Measurements from ENCODE around the gene S100A4.
"Not testable (repeated sequence)": the region's sequence is repeated elsewhere in the genome, so short reads cannot be mapped to it uniquely, and the experiment has no call there.

S100A4 gene

DNA sequence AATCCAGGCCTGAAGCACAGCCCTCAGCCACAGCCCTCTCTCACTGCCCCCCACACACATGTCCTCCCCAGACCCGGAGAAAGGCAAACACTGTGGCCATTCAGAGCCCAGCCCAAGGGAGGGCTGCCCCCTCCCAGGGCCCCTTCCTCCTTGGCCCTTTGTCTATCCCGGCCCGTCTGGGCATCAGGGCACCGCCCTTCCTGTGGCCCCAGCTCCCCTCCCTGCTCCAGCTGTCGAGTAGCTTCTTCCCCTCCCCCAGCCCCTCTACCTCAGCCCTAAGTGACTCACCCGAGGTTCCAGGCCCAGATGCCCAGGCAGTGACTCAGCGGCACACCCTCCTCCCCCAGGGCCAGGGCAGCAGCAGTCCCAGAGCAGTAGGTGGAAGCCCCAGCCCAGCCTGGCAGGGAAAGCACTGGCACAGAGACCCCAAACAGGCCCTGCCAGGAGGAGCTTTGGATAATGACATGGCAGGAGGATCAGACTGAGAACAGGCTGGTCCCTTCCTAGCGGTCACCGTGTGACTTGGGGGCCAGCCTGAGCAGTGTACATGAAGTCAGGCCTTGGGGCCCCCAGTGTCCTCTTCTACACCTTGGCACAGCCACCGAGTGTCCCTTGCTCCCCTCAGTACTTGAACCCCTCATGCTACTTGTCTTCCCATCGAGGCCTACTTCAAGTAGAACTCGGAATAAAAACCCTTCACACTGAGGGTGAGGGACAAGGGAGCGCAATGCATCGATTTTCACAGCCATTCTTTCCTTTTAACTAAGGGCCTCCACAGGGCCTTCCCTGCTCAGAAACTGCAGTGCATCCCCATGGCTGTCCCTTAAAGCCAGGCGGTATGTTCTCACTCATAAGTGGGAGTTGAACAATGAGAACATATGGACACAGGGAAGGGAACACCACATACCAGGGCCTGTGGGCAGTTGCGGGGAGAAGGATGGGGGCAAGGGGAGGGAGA lies 21.1 kb upstream of the S100A4 start:
- DNase-seq, result peak; percentile 24 to 89 (median 53)

DNA sequence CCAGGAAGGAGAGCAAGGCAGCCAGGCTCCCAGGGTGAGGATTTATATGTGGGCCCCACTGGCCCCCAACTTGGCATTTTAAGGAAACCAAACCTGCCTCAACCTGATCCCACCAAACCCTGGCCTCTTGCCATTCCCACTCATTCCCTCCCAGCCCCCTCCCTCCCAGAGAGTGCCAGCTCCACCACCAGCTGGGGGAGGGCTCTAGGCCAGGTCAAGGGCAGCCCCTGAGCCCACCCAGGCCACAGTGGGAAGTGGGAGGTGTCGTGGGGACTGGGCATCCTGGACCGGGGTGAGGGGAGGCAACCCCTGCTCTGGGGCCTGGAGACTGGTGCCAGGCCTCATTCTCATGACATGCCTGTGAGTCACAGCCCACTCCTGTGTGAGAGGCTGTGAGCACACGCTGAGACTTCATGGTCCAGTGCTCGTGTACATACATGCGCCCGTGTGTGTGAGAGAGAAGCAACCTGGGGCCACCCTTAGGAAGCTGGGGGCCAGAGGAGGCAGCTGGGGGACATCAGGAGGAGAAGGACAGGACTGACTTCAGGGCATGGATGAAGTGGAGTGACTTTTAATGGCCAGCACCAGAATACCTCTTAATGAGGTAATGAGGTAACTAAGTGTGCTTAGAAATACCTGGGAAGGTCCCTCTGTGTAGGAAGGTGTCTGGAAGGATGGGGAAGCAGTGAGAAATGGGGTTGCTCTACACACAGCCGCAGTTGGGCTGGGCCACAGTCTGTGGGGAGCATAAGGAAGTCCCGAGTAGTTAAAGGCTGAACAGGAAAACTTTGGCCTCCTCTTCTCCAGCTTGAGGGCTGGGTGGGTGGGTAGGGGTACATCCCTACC lies 20.1 kb upstream of the S100A4 start, which contains the start of gene S100A2:
TSS of gene S100A2 (minus strand) at position 316 of the 846 bp plus-strand sequence. CDS start 1,967 bp downstream, outside the sequence.
- DNase-seq, result peak in 2 of 5 experiments; percentile 32 to 33

DNA sequence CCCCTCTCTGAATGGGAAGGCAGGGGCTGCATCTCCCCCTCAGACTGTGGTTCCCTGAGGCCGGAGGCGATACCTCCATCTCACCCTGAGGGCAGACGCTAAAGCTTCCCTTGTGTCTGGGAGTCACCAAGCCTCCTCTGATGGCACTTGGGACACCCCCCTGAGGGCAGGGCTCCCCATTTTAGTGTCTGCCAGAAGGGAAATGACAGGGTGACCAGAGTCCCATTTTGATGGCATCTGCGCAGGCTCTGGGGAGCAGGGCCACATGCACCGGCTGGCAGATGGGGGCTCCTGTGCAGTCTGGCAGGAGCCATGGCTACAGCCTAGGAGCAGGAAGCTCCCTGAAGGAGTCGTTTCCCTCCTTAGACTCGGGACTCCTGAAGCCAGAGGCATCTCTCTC lies 18.4 kb upstream of the S100A4 start:
- no peak for DNase-seq

DNA sequence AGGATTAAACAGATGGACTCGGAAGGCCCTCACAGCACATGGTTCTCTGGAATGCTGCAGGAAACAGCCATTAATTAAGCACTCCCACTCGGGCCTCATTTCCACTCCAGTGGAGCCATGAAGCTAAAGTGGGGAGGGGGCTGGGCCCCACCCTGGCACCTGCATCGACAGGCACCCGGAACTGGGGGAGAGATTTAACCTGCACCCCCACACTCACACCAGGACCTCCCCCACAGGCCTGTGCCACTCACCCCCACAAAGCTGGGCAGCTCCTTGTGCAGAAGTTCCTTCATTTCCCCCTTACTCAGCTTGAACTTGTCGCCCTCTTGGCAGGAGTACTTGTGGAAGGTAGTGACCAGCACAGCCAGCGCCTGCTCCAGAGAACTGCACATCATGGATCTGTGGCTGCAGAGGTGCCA lies 17.9 kb upstream of the S100A4 start:
- no peak for DNase-seq

DNA sequence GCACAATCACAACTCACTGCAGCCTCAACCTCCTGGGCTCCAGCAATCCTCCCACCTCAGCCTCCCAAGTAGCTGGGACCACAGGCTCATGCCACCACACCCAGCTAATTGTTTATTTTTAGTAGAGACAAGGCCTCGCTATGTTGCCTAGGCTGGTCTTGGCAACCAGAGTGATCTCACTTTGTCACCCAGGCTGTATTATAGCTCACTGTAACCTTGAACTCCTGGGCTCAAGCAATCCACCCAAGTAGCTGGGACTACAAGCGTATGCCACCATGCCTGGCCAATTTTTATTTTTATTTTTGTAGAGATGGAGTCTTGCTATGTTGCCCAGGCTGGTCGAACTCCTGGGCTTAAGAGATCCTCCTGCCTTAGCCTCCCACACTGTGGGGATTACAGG lies 16.4 kb upstream of the S100A4 start:
- not testable (repeated sequence) for DNase-seq

DNA sequence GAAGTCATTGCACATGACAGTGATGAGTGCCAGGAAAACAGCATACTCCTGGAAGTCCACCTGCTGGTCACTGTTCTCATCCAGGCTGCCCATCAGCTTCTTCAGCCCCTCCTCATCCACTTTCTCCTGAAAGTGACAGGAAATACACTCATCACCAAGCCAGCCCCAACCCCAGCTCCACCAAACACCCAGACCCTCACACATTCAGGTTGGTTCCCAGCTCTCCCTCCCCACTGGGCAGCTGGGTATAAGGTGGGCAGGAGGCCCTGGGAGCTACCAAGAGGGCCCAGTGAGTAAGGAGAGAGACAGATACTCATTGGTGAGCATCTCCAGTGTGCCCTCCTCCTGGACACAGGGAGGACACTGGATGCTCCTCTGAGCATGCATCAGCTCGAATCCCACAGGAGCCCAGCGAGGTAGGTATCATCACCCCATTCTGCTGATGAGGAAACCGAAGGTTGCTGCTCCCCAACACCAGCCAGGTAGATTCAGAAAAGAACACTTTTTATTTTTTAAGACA lies 15.9 kb upstream of the S100A4 start:
- no peak for DNase-seq

DNA sequence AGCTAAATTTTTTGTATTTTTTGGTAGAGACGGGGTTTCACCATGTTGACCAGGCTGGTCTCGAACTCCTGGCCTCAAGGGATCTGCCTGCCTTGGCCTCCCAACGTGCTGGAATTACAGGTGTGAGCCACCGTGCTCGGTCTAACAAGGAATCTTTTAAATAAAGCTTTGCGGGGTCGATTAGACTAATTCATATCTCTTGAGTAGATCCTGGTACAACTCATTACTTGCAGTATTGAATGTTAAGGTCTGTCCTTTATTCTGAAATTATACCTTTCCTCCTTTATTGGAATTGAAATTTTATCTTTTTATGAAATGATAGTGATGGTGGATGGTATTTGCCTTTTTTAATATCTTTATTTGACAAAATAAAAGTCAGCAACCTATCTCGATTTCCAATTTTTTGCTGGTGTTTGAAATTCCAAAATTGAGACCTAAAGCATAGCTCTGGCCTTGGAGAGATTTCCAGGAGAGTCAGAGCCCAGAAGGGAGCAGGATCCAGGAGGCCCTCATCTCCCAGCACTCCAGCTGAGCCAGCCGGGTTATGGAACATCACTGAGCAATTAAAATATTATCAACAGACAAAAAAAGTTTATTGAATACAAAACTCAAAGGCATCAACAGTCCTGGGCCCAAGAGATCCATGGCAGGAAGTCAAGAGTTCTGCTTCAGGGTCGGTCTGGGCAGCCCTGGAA lies 15.3 kb upstream of the S100A4 start:
- DNase-seq, result no peak

DNA sequence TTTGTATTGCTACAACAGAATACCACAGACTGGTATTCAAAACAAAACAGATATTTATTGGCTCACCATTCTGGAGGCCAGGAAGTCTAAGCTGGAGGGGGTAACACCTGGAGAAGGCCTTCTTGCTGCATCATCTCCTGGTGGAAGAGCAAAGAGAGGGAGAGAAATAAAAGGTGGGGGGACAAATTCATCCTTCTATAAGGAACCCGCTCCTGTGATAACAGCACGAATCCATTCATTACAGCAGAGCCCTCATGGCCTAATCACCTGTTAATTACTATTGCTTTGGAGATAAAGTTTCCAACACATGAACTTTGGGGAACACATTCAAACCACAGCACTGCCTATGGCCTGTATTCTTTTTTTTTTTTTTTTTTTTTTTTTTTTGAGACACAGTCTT lies 14.6 kb upstream of the S100A4 start:
- no peak for DNase-seq

DNA sequence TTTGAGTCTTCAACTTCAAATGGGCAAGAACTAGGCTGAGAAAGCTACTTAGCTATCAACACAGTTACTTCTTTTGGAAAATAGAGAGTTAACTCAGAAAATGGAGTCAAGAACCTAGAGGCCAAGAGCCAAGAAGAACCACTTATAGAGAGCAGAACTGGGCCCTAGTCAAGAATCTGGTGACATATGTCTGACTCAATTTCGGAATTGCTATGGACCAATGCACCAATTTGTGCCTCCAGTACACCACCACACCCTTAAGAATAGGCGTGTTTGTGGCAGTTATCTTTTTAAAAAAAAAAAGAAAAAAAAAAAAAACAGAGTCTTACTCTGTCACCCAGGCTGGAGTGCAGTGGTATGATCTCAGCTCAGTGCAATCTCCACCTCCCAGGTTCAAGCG lies 12.3 kb upstream of the S100A4 start:
- DNase-seq, result no peak

DNA sequence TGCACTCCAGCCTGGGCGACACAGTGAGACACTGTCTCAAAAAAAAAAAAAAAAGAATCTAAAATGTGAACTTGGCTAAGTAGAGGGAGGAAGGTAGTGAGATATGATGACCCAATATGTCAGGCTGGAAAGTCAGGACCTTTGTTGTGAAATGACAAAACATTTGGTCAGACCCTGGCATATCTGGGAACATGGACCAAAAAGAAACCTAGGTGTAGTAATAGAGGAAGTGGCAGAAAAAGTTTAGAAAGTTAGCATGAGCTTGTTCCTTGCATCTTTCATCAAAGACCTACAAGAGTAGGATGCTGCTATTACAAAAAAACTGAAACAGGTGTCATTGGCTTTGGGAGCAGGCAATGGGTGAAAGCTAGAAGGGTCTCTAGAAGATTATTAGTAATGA lies 10.7 kb upstream of the S100A4 start:
- no peak for DNase-seq

DNA sequence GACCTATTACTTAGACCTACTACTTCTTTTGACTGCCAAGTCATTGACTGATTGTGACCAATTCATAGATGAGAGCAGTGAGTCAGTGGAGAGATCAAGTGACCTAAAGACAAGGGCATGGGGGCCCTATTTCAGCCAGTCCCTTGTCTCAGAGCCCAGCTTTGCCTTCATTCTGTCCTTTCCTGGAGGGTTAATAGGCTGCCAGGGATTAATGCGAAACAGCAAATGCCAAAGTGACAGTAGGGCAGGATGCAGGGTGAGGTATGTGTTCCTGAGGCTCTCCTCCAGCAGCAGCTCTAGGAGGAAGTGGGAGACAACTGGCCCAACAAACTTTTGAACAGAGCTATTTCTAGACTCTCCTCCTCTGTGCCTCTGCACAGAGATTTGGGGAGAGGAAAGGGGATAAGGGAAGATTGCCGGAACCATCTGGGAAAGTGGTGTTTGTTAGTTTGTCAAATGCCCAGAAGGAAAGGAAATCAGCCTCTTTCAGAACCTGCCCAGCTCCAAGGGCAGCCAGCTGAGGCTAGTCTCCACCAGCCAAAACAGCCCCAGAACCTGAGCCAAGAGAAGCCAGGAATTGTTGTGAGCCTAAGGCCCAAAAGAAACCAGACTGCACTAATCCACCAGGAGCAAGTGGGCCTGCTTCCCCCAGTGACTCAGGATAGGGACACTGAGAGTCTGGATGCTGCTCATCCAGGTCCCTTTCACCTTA lies 8.4 kb upstream of the S100A4 start:
- no peak for DNase-seq

DNA sequence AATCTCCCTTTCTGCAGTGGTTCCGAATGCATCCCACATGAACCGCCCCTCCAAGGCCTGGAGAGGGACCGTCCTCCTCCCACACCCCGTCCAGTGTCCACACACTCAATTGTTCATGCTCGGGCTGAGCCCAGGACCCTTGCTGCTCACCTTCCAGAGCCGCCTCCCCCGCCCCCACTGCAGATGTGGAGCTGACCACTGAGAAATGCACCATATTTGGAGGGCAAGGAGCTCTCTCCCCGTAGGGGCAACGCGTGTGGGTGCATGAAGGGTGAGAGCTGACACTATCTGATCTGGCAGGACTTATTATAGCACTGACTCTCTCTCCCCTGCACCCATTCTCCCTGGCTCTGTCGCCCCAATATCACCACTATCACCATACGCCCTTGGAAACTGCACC lies 7.5 kb upstream of the S100A4 start:
- DNase-seq, result no peak

DNA sequence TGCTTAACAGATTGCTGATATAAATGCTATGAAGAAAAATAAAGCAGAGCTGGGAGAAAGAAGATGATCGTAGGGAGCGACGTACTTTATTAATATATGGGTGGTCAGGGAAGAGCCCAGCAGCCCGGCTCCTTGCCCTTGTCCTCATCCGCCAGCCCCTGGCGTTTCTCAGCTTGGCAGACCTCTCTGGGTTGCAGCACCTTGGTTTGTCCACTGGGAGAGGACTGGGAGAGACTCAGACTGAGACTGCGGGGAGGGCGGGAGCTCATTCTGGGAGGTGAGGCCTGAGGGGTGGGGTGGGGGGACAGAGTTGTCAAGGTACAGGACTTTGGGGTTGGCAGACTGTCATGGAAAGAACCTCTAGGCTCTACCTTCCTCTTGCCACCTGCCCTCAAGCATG lies 6.7 kb upstream of the S100A4 start:
- no peak for DNase-seq

DNA sequence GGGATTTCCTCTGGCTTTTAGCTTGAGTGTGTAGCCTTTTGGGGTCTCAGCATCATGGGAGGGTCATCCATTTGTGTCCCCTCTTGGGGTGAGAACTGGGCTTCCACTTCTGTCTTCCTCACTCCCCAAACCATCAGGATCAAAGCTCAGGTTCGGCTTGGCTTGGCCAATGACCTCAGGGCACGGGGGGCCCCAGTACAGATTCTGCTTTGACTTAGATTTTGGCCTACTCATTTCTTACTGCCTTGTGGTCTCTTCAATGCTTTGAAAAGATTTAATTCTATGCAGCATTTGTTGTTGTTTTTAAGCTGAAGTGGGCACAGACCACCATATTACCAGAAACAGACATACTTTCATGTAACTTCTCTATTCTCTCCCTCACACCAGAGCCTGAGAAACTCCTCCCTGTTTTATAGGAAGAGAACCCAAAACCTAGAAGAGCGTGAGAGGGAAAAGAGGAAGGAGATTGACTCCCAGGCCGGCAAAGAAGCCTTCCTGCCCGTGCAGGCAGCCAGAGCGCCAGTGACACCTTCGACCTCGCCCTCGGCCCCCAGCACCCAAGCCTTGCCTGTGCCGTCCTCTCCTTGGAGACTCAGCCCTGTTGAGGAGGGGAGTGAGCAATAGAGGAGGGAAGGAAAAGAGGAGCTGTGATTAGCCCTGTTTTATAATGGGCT lies 5.4 kb upstream of the S100A4 start:
- no peak for DNase-seq

DNA sequence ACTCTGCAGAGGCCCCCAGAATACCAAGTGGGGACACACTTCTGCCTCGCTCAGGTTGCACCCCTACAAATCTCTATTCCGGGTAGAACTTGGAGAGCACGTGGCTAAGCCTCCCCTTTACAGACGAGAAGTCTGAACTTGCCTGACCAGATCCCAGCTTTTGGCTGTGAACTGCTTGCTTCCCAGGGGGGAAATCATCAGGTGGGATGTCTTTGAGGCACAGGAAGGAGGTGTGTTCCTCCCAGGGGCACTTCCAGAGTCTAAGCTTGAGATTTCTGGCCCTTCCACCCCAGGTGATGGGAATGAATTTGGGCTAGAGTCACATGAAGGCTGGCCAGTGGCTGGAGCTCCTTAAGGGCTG lies 4.8 kb upstream of the S100A4 start:
- DNase-seq, result no peak

DNA sequence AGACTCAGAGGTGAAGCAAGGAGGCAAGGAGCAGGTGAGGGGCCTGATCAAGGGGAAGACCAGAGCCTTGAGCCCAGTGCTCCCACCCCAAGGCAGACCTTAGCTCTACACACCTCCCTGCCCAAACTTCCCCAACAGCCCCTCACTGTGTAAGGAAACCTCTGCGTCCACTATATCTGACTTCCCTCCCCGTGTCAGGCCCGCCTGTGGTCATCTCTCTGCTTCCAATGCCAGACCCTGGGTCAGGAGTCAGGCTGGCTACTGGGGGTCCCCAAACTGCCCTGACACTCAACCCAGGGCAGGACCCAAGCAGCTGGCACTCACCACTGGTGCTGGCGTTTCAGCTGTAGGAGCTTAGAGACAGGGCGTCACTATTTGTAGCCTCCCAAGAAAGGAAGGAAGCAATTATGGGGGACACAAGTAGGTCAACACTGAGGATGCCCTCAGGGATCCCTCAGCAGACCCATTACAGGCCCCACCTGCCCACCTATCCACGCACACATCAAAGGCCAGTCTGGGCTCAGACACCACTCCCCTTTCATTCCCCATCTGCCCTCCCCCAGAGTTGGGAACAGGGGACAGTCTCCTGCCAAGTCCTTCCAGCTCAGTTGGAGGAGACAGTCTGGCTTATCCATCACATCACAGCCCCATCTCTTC lies 4.3 kb upstream of the S100A4 start:
- no peak for DNase-seq

DNA sequence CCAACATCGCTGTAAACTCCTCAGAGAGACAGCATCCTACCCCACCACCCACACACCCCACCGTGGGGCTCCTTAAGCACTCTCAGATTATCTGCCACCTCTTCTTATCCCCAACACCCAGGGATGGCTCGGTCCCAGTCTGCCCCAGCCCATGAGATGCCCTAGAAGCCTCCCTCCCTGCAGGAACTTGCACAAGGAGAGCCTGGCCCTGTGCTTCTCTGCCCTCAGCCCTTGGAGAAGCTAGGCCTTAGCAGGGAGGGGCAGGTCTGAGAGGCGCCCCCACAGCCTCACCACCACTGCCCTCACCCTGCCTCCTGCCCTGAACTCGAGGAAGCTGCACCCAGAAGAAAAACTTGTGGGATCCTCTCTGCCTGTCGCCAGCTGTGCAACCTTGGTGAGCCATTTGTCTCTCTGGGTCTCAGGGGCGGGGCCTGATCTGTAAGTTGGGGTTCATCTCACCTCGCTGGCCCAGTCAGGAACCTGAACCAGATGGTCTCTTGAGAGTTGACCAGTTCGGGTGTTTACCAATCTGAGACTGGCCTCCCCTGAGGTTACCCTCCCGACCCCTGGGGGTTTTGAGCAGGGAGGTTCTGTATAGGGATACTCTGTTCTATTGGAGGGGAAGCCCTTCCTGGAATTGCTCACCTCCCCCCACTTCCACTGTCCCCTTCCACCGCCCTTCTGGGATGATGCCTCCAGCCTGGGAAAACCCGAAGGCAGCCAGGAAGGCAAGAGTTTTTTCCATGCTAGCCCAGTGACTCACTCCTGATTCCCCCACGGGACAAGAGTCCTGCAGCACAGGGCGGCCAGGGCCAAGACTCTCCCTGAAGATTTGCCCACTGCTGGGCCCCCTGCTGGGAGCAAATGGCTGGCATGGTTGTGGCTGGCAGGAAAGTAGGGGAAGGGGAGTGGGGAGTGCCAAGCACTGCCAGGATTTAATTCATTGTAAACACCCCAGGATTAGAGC lies 3.4 kb upstream of the S100A4 start, which contains the start of gene S100A3:
TSS of gene S100A3 (minus strand) at position 537 of the 967 bp plus-strand sequence. CDS start 773 bp downstream, outside the sequence.
- no peak for DNase-seq

DNA sequence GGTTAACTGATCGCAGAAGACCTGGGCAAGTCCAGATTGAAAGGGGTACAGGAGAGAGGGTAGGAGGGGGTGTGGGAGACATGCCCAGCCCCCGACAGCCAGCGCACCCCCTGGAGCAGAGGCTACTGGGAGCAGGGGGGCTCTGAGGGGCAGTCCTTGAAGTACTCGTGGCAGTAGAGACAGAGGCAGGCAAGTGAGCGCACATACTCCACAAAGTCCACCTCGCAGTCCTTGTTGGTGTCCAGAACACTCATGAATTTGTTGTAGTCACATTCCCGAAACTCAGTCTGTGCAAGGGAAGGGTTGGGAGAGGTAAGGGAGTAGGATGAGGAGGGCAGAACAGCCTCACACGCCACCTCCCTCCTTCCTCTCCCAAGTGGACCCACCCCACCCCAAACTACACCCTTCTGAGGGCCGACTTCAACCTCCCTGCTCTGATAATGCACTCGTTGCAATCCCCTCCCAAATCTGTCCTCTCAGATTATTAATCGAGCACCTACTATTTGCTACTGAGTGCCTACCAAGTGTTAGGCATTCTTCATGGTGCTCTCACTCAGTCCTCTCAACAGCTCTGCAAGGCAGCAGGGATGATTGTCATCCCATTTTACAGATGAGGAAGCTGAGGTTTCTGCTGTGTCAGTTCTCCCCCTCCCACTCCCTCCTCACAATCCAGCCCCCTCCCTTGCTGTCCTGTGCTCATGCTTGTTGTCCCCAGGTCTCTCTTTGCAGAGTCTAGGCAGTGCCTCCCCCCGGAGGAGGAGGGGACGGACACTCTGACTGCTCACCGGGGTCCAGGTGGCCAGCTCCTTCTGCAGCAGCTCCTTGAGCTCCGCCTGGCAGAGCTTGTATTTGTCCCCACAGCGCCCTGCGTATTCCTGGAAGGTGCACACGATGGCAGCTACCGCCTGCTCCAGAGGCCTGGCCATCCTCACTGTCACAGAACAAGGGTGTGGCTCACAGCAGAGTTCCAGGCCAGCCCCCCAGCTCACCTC lies 2.2 kb upstream of the S100A4 start:
- no peak for DNase-seq
